IPS DF 19.7 (cell line): ENCODE results near the gene WASF2.

Experiments used
- DNase-seq: peaks from one replicate; pipeline ENCODE4 v3.0.0-alpha.2; 2013; ENCODE audit warnings: low read depth, low spot score

WASF2 gene

GRCh38 chr1:27379564-27380122 is 110.3 kb downstream of the WASF2 start:
- DNase-seq = no peak

GRCh38 chr1:27377760-27378495 is 112.0 kb downstream of the WASF2 start:
- no peak for DNase-seq

- DNase-seq = no peak
Observed at GRCh38 chr1:27374362-27375086, 115.4 kb downstream of the WASF2 start, which contains the start of gene FCN3. TSS of gene FCN3 (minus strand) at chr1:27374824. CDS start at chr1:27374818, 6 bp downstream.

- DNase-seq = no peak
Observed at GRCh38 chr1:27372808-27373690, 116.9 kb downstream of the WASF2 start.

GRCh38 chr1:27372022-27372807 is 117.8 kb downstream of the WASF2 start:
- no peak for DNase-seq

GRCh38 chr1:27368869-27369582 is 120.9 kb downstream of the WASF2 start:
- DNase-seq = no peak

GRCh38 chr1:27367160-27367650 is 122.8 kb downstream of the WASF2 start:
- no peak for DNase-seq

- no peak for DNase-seq
Observed at GRCh38 chr1:27366411-27367159, 123.4 kb downstream of the WASF2 start, which contains the start of gene MAP3K6. TSS of gene MAP3K6 (minus strand) at chr1:27366961. CDS start at chr1:27366597, 364 bp downstream.

GRCh38 chr1:27366113-27366410 is 123.9 kb downstream of the WASF2 start:
- DNase-seq = no peak

GRCh38 chr1:27365372-27366112 is 124.4 kb downstream of the WASF2 start:
- no peak for DNase-seq

GRCh38 chr1:27364696-27365371 is 125.1 kb downstream of the WASF2 start:
- DNase-seq = no peak

- DNase-seq = no peak
Observed at GRCh38 chr1:27363766-27364695, 125.9 kb downstream of the WASF2 start.

- no peak for DNase-seq
Observed at GRCh38 chr1:27361553-27361952, 128.4 kb downstream of the WASF2 start.

- DNase-seq = no peak
Observed at GRCh38 chr1:27361044-27361402, 128.9 kb downstream of the WASF2 start.

GRCh38 chr1:27360159-27361043 is 129.6 kb downstream of the WASF2 start:
- DNase-seq = no peak

- no peak for DNase-seq
Observed at GRCh38 chr1:27359822-27360158, 130.2 kb downstream of the WASF2 start.
